HG03558 (cell line): ENCODE results near the gene UNC119.
A peak's percentile ranks its signal among the peaks of the same experiment; 100 is the strongest.
"Not testable (repeated sequence)": the region's sequence is repeated elsewhere in the genome, so short reads cannot be mapped to it uniquely, and the experiment has no call there.

ENCODE experiments used
- ATAC-seq: cut with Tn5 transposase; IDR thresholded peaks from one replicate; pipeline ENCODE4 v1.9.1; 2021; ENCODE audit warnings: moderate number of reproducible peaks; ENCODE audit not compliant: unreplicated experiment; ENCODE audit errors: extremely low read depth

The UNC119 gene

GRCh38 chr17:28552176-28552999 lies at the start of gene UNC119:
TSS of gene UNC119 (minus strand) at chr17:28552624. CDS start at chr17:28552557, 67 bp downstream.
- ATAC-seq = no peak

GRCh38 chr17:28599311-28600184 lies 47.1 kb upstream of the UNC119 start:
- peak; percentile 27 for ATAC-seq

GRCh38 chr17:28598799-28599310 lies 46.4 kb upstream of the UNC119 start, which contains the start of gene SPAG5:
TSS of gene SPAG5 (minus strand) at chr17:28599025. CDS start at chr17:28598946, 79 bp downstream.
- peak; percentile 41 for ATAC-seq

GRCh38 chr17:28598389-28598788 lies 46.0 kb upstream of the UNC119 start:
- no peak for ATAC-seq

GRCh38 chr17:28597606-28598383 lies 45.4 kb upstream of the UNC119 start:
- ATAC-seq = no peak

GRCh38 chr17:28592260-28592659 lies 39.8 kb upstream of the UNC119 start:
- ATAC-seq = no peak

- ATAC-seq = no peak
These were observed 33.4 kb upstream of the UNC119 start for GRCh38 chr17:28585851-28586250.

- no peak for ATAC-seq
These were observed 32.0 kb upstream of the UNC119 start for GRCh38 chr17:28584434-28584833.

GRCh38 chr17:28582513-28582912 lies 30.1 kb upstream of the UNC119 start:
- no peak for ATAC-seq

GRCh38 chr17:28580959-28581358 lies 28.5 kb upstream of the UNC119 start:
- no peak for ATAC-seq

GRCh38 chr17:28579526-28579925 lies 27.1 kb upstream of the UNC119 start:
- no peak for ATAC-seq

- no peak for ATAC-seq
These were observed 26.1 kb upstream of the UNC119 start for GRCh38 chr17:28578246-28579195.

- no peak for ATAC-seq
These were observed 25.0 kb upstream of the UNC119 start for GRCh38 chr17:28577466-28577824.

- peak; percentile 63 for ATAC-seq
These were observed 24.5 kb upstream of the UNC119 start, which contains the start of gene ALDOC for GRCh38 chr17:28576758-28577465. TSS of gene ALDOC (minus strand) at chr17:28576895. CDS start at chr17:28575532, 1,363 bp downstream.

- not testable (repeated sequence) for ATAC-seq
These were observed 23.6 kb upstream of the UNC119 start for GRCh38 chr17:28576016-28576415.

- no peak for ATAC-seq
These were observed 22.8 kb upstream of the UNC119 start for GRCh38 chr17:28575126-28575795.

GRCh38 chr17:28574526-28574925 lies 22.1 kb upstream of the UNC119 start:
- ATAC-seq = no peak

GRCh38 chr17:28573966-28574480 lies 21.6 kb upstream of the UNC119 start:
- no peak for ATAC-seq
